CD4-positive, alpha-beta T cell treated with Interleukin-4 for 4 hours (primary cell): Measurements from ENCODE around the gene SH3D21.

Experiments used
- DNase-seq: peaks from one replicate; pipeline ENCODE4 v3.0.0-alpha.2; 2020

Gene SH3D21

DNA sequence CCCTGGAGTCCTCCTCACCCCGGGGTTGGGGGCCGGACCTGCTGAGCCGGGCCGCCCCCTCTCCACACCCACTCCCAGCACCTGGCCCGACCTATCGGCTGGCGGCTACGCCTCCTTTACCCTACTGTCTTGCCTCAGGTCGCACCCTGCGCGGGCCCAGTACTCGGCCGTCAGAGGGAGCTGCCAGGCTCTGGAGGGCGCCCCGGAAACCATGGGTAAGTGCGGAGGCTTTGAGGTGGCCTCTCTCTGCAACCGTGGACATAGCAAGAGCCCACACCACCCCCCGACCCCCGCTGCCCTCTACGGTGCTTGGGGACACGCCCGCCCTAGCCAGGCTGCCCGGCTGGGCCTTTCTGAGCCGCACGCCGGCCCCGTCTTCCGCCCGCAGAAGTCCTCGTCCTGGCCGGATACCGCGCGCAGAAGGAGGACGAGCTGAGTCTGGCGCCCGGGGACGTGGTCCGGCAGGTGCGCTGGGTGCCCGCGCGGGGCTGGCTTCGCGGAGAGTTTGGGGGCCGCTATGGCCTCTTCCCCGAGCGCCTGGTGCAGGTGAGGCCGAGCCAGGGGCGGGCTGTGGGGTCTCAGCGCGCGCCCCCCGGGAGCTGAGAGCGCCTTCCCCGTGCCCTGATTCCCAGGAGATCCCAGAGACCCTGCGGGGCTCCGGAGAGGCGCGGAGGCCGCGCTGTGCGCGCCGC is at the start of gene SH3D21:
TSS of gene SH3D21 (plus strand) at position 159 of the 692 bp plus-strand sequence. CDS start at position 212, 53 bp downstream.
- peak; percentile 42 for DNase-seq

DNA sequence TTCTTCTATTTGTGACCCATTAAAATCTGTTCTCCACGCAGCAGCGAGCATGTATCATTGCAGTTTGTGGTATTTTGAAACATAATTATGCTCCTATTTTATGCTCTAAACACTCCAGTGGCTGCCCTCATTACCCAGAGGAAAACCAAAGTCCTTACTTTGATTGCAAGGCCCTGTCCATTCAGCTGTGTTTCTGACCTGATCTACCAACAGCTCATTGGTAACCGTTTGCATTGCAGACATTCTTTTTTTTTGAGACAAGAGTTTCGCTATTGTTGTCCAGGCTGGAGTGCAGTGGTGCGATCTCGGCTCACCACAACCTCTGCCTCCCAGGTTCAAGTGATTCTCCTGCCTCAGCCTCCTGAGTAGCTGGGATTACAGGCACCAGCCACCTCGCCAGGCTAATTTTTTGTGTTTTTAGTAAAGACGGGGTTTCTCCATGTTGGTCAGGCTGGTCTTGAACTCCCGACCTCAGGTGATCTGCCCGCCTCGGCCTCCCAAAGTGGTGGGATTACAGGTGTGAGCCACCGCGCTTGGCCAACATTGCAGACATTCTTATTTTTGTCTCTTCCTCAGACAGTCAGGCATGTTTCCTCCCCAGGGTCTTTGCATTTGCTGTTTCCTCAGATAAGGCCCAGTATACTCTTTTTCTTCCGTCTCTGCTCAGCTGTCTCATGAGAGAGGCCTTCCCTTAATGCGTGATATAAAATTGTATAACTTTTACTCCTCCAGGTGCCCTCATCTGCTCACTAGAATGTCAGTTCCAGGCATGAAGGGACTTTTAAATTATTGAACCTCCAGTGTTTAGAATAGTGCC is 49.4 kb upstream of the SH3D21 start:
- DNase-seq: no peak

DNA sequence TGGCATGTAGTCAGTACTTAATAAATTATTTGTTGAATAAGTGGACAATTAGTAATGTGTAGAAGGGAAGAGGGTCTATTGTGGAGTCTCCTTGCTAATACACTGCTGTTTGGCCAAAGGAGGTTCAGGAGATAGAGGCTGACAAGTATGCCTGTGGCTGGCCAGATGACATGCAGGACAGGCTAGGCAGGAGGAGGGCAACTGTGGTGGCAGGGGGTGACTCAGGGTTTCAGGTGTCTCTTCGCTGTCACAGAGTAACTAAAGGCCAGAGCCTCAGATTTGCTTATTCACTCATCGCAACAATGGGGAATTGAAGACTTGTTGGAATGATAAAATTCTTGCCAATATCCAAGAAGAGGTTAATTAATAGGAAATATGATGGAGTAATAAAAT is 48.8 kb upstream of the SH3D21 start:
- DNase-seq: no peak

DNA sequence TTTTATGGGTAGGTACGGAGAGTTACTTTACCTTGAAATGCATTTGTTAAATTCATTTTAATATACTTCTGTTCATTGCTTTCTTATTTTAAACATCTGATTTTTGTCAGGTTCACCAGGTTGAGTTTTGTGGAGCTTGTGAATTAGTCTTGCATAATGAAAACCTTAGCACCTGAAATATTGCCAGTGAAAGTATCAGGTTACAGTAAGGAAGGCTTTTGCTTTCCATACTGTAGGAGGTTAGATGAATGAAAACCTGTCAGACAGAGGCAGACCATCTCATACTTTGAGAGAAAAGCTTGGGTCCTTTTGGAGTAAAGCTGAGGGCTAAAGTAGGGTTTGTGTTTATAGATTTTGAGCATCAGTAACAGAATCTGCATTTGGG is 47.2 kb upstream of the SH3D21 start:
- no peak for DNase-seq

DNA sequence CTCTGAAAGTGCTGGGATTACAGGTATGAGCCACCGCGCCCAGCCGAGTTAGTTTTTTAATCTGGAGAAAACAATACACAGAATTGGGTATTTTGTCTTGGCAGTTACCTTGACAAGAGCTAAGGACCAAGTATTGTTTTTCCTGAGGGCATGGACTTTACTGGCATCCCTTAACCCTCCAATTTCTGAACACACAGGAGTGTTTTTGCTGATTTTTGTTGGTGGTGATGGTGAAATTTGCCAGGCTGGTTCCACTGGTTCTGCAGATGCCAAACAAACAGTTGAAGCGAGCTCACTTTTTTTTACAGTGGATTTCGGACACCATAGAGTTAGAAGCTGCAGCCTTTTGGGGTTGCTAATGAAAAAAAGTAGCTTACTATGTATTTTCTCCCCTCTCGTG is 37.2 kb upstream of the SH3D21 start:
- no peak for DNase-seq

DNA sequence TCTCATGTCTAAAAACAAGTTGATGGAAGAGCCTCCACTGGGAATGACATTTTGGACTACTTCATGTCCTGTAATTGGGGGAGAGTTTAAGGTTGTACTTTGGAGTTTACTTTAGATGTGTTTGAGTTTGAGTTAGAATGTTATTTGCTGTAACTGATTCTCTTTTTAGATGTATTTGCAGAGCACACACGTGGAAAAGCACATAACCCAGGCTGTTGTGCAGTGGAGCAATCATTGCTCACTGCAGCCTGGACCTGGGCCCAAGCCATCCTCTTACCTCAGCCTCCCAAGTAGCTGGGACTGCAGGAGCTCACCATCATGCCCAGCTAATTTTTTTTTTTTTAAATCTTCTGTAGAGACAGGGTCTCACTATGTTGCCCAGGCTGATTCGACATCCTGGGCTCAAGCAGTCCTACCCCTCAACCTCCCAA is 36.7 kb upstream of the SH3D21 start:
- DNase-seq: no peak

DNA sequence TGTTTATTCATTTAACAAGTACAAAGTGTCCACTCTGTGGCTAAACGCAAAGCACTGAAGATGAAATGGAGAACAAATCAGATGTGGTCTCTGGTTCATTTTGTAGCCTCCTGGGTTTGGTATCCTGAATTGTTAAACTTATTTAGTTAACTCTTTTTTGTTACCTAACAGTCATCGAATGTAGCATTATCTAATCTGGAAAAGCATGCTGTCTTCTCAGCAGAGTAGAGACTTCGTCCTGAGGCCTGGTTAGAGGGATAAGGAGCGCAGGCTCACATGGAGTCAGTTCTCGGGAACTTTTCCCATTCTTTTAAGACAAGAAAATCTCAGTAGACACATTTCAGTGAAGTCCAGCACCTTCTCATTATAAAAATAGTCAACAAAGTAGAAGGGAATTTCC is 33.1 kb upstream of the SH3D21 start:
- no peak for DNase-seq

DNA sequence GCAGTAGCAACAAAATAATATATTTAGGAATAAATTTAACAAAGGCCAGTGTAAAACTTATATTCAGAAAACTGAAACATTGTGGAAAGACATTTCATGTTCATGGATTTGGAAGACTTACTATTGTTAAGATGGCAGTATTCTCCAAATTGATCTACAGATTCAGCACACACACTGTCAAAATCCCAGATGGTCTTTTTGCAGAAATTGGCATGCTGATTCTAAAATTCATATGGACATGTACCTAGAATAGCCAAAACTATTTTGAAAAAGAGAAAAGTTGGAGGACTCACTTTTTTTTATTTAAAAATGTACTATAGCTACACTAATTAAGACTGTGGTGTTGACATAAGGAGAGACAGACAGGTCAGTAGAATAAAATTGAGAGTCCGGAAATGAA is 32.0 kb upstream of the SH3D21 start:
- no peak for DNase-seq

DNA sequence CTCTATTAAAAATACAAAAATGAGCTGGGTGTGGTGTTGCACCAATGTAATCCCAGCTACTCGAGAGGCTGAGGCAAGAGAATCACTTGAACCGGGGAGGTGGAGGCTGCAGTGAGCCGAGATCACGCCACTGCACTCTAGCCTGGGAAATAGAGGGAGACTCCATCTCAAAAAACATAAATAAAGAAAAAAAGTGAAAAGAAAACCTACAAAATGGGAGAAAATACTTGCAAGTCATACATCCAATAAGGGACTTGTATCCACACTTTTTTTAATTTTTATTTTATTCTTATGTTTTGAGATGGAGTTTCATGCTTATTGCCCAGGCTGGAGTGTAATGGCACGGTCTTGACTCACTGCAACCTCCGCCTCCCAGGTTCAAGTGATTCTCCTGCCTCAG is 29.5 kb upstream of the SH3D21 start:
- DNase-seq: no peak

DNA sequence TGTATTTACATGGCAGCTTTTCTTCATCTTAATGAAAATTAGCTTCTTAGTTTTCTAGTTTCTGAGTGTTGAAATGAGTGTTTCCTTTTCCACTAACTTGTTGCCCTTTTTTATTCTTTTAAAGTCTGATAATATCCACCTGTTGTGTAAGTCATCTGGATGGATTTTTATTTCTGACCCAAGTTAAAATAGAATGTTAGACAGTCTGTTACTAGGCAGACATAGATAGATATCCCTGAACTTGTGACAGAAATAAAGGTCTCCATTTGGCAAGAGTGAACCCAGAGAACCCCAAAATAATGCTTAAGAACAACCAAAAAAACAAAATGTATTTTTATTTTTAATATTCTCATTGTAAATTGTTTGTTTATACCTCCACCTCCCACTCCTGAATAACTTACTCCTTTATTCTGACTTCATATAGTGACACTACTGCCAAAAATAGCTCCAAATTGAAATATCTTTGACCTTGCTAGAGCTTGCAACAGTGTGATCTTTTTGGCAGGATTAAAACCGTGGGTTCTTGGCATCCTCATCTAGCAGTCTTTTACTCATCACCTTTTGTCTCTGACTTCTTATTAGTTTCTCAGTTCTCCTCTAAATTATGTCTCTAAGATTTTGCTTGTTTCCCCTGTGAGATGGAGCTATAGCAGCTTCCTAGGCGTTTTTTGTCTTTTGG is 26.9 kb upstream of the SH3D21 start:
- no peak for DNase-seq

DNA sequence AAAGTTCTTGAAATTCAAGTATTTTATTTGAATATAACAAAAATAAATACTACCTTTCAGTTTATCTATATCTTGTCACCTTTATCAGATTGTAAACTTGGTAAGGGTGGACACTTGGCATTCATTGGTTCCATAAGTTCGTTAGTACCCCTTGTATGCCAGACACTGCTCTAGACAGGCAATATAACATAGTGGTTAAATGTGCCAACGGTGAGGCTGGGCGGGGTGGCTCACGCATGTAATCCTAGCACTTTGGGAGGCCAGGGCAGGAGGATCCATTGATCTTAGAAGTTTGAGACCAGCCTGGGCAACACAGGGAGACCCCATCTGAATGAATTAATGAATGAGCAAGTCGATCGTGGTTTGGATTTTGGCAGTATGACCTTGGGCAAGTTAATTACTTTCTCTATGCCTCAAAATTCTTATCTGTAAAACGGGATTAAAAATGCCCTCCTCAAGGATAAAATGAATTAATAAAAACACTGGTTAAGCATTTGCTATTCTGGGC is 26.3 kb upstream of the SH3D21 start:
- no peak for DNase-seq

DNA sequence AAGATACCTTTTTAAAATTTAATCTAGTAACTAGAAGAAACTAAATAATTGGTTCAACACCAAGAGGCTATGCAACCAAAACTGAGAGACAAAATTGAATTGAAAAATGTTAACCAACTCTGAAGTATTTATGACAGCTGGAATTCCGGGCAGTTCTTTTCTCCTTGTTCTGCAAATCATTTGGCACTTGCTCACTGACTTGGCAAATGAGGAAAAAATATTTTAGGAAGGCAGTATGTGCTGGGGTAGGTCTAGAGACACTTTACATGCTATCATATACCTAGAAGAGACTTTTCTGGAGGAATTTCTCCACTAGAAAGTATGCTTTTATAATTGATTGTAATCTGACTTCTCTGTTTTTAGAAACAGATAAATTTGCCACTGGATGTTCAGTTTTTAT is 22.1 kb upstream of the SH3D21 start:
- no peak for DNase-seq

DNA sequence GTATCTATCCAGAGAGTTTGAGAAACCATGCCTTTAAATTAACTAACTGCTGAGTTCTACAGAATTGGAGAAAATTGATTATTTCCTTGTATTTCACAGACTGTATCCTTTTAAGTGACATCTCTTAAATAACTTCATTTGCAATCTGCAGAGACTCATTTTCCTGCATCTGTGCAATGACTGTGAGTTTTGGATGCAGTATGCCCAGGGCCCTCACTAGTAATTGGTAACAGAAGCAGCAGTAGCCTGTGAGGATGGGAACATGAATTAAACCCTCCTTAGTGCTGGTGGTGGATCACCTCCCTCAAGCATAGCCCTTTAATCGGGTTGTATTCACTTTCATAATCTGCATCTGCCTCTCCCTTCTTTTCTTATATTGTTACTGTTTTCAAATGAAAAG is 21.7 kb upstream of the SH3D21 start:
- no peak for DNase-seq

DNA sequence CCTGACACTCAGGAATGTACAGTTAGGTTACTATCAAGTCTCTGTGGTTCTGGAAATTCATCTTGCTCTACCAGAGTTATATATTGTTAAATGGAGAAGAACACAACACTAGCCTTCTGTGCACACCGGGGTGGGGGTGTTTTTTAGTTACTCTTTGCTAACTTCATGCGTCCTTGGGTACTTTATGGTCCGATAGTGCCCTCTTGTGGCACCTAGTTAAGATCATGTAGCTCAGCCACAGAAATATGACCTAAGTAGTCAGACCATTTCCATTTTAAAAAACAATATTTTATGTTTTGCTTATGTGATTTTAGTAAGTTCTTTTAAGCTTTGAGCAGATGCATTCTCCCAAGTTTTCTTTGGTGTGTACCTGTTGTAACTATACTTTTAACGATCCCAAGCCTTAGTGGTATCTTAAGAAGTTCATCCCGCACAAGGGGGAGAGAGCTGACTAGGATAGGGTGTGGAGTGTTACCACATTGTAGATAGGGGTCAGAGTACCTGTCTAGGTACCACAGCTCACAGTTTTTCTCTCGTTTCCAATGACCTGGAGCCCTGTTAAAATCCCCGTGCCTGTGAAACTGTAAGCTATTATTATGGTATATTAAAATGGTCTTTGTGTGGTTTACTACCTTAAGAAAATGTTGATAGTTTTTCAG is 20.6 kb upstream of the SH3D21 start:
- peak; percentile 77 for DNase-seq

DNA sequence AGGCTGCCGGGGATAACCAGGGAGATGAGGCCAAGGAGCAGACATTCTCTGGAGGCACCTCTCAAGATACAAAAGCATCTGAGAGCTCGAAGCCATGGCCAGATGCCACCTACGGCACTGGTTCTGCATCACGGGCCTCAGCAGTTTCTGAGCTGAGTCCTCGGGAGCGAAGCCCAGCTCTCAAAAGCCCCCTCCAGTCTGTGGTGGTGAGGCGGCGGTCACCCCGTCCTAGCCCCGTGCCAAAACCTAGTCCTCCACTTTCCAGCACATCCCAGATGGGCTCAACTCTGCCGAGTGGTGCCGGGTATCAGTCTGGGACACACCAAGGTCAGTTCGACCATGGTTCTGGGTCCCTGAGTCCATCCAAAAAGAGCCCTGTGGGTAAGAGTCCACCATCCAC is 19.4 kb upstream of the SH3D21 start:
- no peak for DNase-seq

DNA sequence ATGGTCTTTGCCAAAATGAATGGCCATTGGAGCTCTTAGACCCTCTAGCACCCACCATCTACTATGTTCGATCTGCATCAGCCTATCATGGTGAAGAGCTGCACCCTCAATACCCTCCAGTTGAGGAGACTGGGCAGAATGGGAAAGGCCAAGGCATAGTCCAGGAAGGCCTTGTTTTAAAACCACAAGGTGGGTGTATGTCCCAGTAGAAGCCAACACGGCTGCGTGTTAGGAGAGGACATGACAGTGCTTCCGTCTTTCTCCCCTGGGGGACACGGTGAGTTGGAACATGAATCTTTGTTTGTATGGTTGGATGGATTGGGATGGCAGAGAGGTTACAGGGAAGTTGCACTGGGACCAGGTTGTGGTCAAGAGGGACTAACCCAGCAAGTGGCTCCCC is 18.6 kb upstream of the SH3D21 start:
- no peak for DNase-seq

DNA sequence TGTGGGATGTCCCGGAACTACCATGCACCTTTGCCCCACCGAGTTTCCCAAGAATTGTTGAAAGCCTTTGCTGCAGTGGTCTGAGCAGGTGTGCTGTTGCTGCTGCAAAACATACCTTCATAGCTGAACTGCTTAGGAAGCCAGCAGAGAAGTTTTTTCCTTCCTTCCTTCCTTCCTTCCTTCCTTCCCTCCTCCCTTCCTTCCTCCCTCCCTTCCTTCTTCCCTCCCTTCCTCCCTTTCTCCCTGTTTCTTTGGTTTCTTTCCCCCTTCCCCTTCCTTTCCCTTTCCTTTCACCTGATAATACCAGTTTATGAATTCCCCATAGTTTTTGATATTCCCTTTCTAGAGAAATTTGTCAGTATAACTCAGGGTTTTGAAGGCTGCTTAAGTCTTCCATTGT is 10.8 kb upstream of the SH3D21 start:
- DNase-seq: no peak

DNA sequence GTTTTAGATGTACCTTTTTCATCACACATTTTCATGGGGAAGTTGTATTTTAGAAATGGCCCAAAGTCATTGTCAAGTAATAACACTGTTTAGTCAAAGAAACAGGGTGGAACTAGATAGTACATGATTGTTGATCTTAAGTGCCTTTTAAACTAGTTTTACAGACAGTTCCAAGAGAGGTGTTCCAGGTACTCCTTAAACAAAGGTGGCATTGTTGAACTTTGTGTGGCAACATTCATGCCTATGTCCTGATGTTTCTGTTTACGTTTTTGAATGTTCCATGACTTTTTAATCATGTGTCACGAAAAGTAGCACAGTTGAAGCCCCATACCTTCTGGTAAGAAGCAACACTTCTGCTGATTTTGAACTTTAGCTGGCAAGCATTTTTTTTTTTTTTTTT is 9.1 kb upstream of the SH3D21 start:
- DNase-seq: no peak

DNA sequence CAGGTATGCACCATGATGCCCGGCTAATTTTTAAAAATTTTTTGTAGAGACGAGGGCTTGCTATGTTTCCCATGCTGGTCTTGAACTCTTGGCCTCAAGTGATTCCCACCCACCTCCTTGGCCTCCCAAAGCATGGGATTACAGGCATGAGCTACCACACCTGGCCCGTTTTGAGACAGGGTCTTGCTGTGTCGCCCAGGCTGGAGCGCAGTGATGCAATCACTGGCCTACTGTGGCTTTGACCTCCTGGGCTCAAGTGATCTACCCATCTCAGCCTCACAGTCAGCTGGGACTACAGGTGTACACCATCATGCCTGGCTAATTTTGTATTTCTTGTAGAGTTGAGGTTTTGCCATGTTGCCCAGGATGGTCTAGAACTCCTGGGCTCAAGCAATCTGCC is 7.5 kb upstream of the SH3D21 start:
- no peak for DNase-seq

DNA sequence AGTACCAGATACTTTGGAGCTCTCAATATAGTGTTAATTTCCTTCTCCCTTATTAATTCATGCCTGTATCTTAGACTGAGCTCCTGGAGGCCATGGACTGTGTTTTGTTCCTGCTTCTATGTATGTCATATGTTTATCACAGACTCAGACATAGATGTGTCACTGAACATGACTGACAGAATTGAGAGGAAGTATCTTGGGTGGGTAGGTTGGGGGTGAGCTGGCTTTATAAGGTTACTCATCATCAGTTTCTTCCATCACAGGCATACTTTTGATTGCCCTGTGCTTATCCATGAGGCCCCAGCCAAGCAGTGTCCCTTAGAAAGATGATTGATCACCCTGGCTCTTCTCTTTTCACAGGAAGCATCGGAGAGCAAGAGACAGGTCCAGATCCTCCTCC is 5.6 kb upstream of the SH3D21 start:
- DNase-seq: no peak

DNA sequence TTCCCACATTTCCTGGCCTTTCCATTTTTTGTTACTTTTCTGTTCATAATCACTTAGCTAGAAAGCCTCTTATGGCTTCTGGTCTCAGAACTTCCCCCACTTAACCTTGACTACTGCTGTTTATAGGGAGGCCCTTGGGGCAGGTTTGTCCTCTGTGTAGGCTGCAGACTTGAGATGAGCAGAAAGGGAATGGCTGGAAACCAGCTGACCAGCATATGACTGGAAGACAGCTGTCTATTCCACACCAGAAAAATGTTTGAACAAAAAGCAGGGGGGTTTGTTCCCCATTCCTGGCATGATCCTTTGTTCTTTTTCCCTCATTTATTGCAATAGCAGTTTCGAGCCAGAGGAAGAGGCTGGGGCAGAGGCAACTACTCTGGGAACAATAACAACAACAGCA is 4.9 kb upstream of the SH3D21 start:
- no peak for DNase-seq

DNA sequence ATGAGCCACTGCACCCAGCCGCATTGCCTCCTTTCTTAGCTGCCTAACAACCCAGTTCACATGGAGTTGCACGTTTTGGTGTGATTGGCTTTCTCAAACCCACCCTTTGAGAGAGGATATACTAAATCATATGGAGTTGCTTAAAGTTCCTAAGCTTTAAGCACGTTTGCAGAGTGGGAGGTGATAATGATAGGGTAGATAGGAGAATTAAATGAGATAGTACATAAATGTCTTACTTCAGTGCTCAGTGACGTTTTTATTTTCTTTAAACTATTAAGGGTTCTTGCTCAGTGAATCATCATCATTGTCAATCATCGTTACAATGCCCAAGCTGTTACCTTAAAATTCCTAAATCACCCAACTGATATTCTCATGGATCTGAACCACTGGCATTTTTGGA is 2.9 kb upstream of the SH3D21 start:
- DNase-seq: no peak

DNA sequence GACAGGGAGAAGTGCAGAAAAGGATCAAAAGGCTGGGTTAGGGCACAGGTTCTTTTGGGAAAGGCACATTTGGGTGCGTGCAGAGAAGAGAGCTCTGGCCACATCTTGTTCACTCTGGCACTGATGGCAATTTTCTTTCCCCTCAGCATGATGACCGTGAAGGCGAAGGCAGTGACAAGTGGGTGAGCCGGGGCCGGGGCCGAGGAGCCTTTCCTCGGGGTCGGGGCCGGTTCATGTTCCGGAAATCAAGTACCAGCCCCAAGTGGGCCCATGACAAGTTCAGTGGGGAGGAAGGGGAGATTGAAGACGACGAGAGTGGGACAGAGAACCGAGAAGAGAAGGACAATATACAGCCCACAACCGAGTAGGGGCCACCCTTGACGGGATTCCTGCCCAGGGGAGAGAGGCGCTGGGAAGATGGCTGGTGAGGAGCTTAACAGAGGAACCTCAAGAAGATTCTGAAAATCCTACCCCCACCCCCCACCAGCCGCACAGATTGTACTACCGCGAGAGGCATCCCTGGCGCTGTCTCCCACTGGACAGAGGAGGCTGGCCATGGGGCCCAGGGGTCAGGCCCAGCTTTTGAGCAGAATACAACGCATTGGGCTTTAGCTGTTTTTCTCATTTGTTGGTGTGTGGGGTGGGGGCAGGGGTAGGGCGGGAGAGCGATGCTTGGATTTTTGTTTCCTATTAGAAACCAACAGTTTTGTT is 2.4 kb upstream of the SH3D21 start:
- DNase-seq: no peak
